GM18517 (cell line): ENCODE measurements around the gene ARL17A.
"Not testable (repeated sequence)": the region's sequence is repeated elsewhere in the genome, so short reads cannot be mapped to it uniquely, and the experiment has no call there.

Source experiments
- ATAC-seq: cut with Tn5 transposase; IDR thresholded peaks from one replicate; pipeline ENCODE4 v1.9.1; 2021; ENCODE audit warnings: mild to moderate bottlenecking, moderate library complexity; ENCODE audit not compliant: unreplicated experiment

The ARL17A gene

GRCh38 chr17:46559155-46559554, 20.3 kb downstream of the ARL17A start:
- ATAC-seq, result not testable (repeated sequence)

DNA sequence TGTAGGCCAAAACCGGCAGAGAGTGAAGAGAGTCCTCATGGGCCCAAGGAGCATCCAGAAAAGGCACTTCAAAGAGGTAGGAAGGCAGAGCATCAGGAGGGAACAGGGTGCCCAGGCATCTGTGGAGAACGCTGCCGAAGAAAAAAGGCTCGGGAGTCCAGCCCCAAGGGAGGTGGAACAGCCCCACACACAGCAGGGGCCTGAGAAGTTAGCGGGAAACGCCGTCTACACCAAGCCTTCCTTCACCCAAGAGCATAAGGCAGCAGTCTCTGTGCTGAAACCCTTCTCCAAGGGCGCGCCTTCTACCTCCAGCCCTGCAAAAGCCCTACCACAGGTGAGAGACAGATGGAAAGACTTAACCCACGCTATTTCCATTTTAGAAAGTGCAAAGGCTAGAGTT, 30.9 kb downstream of the ARL17A start:
- ATAC-seq, result not testable (repeated sequence)

DNA sequence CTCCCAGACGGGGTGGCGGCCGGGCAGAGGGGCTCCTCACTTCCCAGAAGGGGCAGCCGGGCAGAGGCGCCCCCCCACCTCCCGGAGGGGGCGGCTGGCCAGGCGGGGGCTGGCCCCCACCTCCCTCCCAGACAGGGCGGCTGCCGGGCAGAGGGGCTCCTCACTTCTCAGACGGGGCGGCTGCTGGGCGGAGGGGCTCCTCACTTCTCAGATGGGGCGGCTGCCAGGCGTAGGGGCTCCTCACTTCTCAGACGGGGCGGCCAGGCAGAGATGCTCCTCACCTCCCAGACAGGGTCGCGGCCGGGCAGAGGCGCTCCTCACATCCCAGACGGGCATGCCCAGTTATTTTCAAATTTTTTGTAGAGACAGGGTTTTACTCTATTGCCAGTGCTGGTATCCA, 44.8 kb downstream of the ARL17A start:
- ATAC-seq, result not testable (repeated sequence)

GRCh38 chr17:46512168-46512567, 67.3 kb downstream of the ARL17A start, which contains the start of gene LRRC37A2:
Gene LRRC37A2 (plus strand): TSS chr17:46512468. CDS start chr17:46512713, 245 bp downstream.
- not testable (repeated sequence) for ATAC-seq

DNA sequence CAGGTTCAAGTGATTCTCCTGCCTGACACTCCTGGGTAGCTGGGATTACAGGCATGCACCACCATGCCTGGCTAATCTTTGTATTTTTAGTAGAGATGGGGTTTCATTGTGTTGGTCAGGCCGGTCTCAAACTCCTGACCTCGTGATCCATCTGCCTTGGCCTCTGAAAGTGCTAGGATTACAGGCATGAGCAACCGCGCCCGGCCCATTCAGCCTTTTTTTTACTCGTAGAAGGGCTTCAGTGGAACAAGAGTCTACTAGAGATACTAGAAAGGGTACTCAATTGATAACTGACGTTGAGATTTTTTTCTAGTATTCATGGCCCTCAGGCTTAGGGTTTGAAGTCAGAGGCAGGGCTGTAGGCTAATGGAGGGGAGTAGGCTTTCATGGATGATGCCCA, 73.6 kb downstream of the ARL17A start:
- ATAC-seq, result not testable (repeated sequence)

DNA sequence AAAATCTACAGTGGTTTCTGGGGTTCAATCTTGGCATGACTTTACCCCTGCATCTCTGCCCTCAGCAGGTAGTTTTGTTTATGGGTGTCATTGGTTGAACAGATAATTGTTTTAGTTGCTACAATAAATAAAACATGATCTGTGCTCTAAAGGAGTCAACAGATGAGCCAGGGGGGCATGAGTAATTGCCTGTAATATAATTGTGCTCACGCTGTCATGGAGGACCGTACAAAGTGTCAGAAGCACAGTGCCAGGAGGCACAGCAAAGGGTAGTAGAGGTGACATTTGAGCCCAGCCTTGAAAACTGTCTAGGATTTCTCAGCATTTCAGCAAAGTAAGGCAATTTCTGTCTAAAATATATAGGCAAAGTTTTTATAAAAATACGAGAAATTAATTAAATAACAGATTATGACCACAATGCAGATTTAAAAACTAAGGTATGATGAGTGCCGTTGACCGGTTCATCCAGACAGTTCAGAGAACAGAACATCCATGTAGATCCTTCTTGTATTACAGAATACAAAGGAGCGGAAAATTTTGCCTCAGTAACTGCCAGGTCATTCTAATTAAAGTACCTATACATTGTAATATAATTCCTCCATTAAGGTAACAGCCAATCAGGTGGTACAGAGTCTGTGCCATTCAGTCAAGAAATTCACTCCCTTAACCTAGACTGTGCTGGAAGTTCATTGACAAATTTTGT, 79.9 kb downstream of the ARL17A start:
- not testable (repeated sequence) for ATAC-seq

- not testable (repeated sequence) for ATAC-seq
Observed at GRCh38 chr17:46492021-46492420, 87.5 kb downstream of the ARL17A start.

GRCh38 chr17:46481310-46481709, 98.2 kb downstream of the ARL17A start:
- ATAC-seq, result not testable (repeated sequence)

DNA sequence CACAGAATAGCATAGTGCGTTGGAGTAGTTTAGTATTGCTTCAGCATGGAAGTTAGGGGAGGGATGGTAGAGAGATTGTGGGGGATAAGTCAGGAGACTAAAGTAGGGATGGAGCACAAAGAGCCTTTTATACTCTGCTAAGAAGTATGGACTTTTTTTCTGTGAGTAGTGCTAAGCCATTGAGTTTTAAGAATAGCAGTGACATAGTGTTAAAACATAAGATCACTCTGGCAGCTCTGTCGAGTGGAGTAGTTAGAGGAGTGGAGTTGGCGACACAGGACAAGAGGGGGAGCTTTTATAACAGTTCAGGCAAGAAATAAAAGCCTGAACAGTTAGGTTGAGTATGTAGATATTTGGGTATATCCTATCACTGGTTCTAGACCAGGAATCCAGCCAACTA, 100.7 kb downstream of the ARL17A start:
- not testable (repeated sequence) for ATAC-seq

DNA sequence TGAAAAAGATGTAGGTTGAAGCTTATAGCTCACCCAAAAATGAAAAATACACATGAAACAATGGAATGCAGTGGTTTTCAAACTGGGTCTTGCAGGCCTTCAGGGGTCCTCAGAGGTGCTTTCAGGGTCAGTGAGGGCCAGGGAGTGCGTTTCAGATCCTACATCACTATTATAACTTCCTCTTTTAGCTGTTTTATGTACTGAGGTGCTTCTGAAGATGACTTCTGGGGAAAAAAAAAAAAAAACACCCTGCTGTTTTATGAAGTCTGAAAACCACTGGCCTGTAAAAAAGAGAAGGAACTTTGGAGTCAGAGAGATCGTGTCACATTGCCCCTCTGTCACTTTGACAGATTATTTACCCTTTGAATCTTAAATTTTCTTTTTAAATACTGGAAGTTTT, 103.9 kb downstream of the ARL17A start:
- ATAC-seq, result not testable (repeated sequence)

GRCh38 chr17:46474489-46474888, 105.0 kb downstream of the ARL17A start:
- not testable (repeated sequence) for ATAC-seq

DNA sequence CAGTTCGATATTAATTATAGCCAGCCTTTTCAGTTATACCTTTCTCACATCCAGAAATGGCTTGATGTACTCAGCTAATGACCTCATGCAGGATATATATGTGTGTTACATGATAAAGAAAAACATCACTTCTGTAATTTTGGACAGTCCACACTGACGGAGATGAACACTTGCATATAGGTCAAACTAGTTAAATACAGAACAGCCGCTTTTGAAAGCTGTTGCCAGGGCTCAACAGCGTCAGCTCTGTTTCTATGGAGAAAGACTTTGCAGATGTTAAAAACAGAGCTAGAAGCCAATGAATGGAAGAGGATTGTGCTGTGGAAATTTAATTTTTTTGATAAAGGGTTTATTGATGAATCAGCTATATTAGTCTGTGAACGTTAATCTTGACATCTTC, 111.9 kb downstream of the ARL17A start:
- ATAC-seq, result not testable (repeated sequence)
